Upper lobe of right lung (tissue), 1 donor: Measurements from ENCODE around the gene SEPTIN1. TPM values are rescaled to one million over a fixed set of nuclear protein-coding genes. Genes with fewer than 3 reads are reported as not detected.

Experiments used
- ATAC-seq: fragments of 200-7000 bp; cut with Tn5 transposase; one replicate; pipeline ENCODE4 v1.9.1; 2020; ENCODE audit warnings: mild to moderate bottlenecking, moderate library complexity
- DNase-seq: peaks from one replicate; pipeline ENCODE4 v3.0.0-alpha.2; 2020
- H3K27ac ChIP-seq: fragments of 200-600 bp; one replicate; pipeline ENCODE4 v1.8.0; 2022
- H3K27me3 ChIP-seq: fragments of 200-600 bp; one replicate; pipeline ENCODE4 v1.8.0; 2022; ENCODE audit warnings: mild to moderate bottlenecking
- H3K36me3 ChIP-seq: fragments of 200-600 bp; one replicate; pipeline ENCODE4 v1.8.0; 2022
- H3K4me1 ChIP-seq: fragments of 200-600 bp; one replicate; pipeline ENCODE4 v1.8.0; 2022
- H3K4me3 ChIP-seq: fragments of 200-600 bp; one replicate; pipeline ENCODE4 v1.8.0; 2022; ENCODE audit warnings: mild to moderate bottlenecking
- H3K9me3 ChIP-seq: fragments of 200-600 bp; one replicate; pipeline ENCODE4 v1.8.0; 2022
- CTCF ChIP-seq: fragments of 200-600 bp; IDR thresholded peaks from one replicate; pipeline ENCODE4 v1.8.0; 2022; ENCODE audit warnings: antibody characterized with exemption
- intact Hi-C: fragments of 100-400 bp; cut with DNase I; formaldehyde crosslinking; loops from one replicate; pipeline ENCODE4 v1.11.0; 2022
- long read RNA-seq: library from polyadenylated mRNA; unstranded; transcript quantifications from one replicate; pipeline ENCODE4 v2.0.0, GENCODE V29; 2021
- total RNA-seq: library from RNA; stranded (reverse); fragmentation: NEBNext Ultra II Directional; extraction: Animal tissue kit (Norgen Biotek cat#: 25700); gene quantifications from one replicate; pipeline ENCODE4 v1.2.1, GENCODE V29; 2021
- donor health status: DM: no; HTN: yes; CAD: no; lungs with severe emphysema.

SEPTIN1 gene
- total RNA-seq = 8.6 TPM
- long read RNA-seq, partial matches to known transcripts = 7 of 13 reads
- long read RNA-seq, other reads (novel, unspliced or antisense) = 6 of 13 reads

- ATAC-seq = no peak
- DNase-seq = no peak
- Histone ChIP-seq H3K9me3 (no peaks in the 10 kb centered on the region), H3K27me3 (no peaks in the 10 kb centered on the region), H3K4me3 (peak within 1 kb of the TSS; percentile 27), H3K4me1 (peaks cover 8% of the 10 kb centered on the region), H3K36me3 (no peaks in the 10 kb centered on the region), H3K27ac (peak within 1 kb of the TSS; percentile 40)
- TF ChIP-seq CTCF = no peak
- intact Hi-C loops = no loop called here
These were observed at the start of gene SEPTIN1 for GRCh38 chr16:30382111-30382881. Gene SEPTIN1 (minus strand): TSS chr16:30382561. CDS start chr16:30382542, 19 bp downstream.

- H3K4me1 ChIP-seq = peaks cover 16% of the 10 kb centered on the region
- H3K9me3 ChIP-seq = no peaks in the 10 kb centered on the region
- peak; percentile 16 for ATAC-seq
- no peaks in the 10 kb centered on the region for H3K36me3 ChIP-seq
- H3K4me3 ChIP-seq = peak overlapping the region; percentile 73
- DNase-seq = no peak
- peak overlapping the region; percentile 48 for H3K27ac ChIP-seq
- no peaks in the 10 kb centered on the region for H3K27me3 ChIP-seq
- no peak for TF ChIP-seq CTCF
- intact Hi-C loops = no loop called here
These were observed 48.1 kb upstream of the SEPTIN1 start for GRCh38 chr16:30430428-30430970.

GRCh38 chr16:30429678-30430427 lies 47.5 kb upstream of the SEPTIN1 start, which contains the start of gene DCTPP1:
Gene DCTPP1 (minus strand): TSS chr16:30430030. CDS start chr16:30429980, 50 bp downstream.
- Histone ChIP-seq H3K4me1 (peaks cover 16% of the 10 kb centered on the region), H3K4me3 (peak within 1 kb of the TSS; percentile 73), H3K27ac (peak within 1 kb of the TSS; percentile 49), H3K9me3 (no peaks in the 10 kb centered on the region), H3K36me3 (no peaks in the 10 kb centered on the region), H3K27me3 (no peaks in the 10 kb centered on the region)
- intact Hi-C loops = no loop called here
- peak; percentile 76 for TF ChIP-seq CTCF
- peak; percentile 99 for ATAC-seq
- DNase-seq = peak; percentile 95

- H3K36me3 ChIP-seq = peaks cover 4% of the 10 kb centered on the region
- TF ChIP-seq CTCF = no peak
- no peak for DNase-seq
- ATAC-seq = no peak
- H3K27ac ChIP-seq = peak overlapping the region; percentile 49
- no peaks in the 10 kb centered on the region for H3K27me3 ChIP-seq
- peak overlapping the region; percentile 73 for H3K4me3 ChIP-seq
- H3K9me3 ChIP-seq = no peaks in the 10 kb centered on the region
- peaks cover 16% of the 10 kb centered on the region for H3K4me1 ChIP-seq
- intact Hi-C loops = no loop called here
These were observed 47.0 kb upstream of the SEPTIN1 start for GRCh38 chr16:30429418-30429677.

GRCh38 chr16:30428055-30428454 lies 45.7 kb upstream of the SEPTIN1 start:
- H3K27me3 ChIP-seq = no peaks in the 10 kb centered on the region
- peaks cover 17% of the 10 kb centered on the region for H3K36me3 ChIP-seq
- no peak for TF ChIP-seq CTCF
- intact Hi-C loops = no loop called here
- peaks cover 16% of the 10 kb centered on the region for H3K4me1 ChIP-seq
- no peak overlapping the region for H3K4me3 ChIP-seq
- no peak overlapping the region for H3K27ac ChIP-seq
- DNase-seq (no peak), ATAC-seq (no peak)
- no peaks in the 10 kb centered on the region for H3K9me3 ChIP-seq
